A204.1 (cell line): ENCODE results near the gene GRID1.

Experiments
- FAIRE-seq: peaks from 2 replicates; lab custom pipeline; 2012; peaks lifted over from hg19 to GRCh38; lab: Jason Lieb, UNC

The GRID1 gene

DNA sequence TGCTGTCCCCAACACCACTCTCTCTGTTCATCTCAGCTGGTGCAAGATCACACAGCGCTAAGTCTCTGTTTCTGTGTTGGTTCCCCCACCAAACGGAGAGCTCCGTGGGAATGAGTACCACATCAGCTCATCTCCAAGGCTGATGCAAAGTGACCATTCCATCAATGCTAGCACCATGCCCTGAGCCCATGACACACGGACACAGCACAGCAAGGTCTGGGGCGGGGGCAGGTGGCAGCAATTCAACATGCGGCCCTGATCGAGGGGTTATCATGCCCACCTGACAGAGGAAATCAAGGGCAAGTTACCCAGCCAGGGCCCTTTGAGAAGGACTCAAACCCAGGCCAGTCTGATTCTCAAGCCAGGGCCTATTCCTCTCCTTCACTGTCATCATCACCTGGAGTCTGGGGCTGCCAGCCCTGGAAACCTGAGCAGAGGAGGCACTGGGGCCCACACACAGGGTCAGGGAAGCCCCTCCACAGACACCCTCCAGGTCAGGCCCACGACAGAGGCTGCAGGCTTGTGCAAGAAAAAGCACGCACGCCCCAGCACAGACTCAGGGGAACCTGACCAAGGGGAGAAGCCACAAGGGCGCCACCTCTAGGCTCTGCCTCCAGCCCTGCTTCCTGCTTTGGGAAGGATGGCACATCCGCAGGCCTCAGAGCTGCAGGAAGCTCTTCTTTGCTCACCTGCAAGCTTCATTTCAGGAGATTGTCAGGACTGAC is 74.8 kb downstream of the GRID1 start:
- FAIRE-seq: no peak

DNA sequence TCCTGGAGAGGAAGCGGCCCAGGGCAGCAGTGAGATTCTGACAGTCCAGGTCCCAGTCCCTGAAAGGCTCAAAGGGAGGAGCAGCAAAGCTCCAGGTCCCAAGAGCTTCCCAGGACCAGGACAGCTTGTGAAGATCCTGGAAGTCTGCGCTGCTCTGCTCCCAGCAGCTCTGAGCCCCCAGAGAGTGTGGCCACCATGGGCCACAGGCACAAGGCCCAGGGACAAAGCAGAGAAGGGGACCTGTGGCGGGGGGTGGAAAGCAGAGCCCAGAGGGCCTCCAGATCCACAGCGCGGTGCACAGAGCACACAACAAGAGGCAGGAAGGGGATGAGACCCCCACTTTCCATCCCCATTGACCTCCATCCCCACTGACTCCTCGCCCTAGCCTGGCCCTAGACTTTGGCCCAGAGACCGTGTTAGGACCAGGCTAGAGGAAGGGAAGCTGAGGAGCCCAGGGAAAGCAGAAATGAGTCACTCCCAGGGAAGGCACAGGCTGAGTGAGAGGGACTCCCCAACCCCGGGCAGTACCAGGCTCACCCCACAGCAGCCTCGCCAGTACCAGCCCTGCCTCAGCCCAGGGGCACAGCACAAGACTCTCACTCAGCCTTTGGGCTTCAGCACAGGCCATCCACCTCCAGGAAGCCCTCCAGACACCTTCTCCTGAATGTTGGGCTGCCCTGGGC is 75.5 kb downstream of the GRID1 start:
- FAIRE-seq: no peak

DNA sequence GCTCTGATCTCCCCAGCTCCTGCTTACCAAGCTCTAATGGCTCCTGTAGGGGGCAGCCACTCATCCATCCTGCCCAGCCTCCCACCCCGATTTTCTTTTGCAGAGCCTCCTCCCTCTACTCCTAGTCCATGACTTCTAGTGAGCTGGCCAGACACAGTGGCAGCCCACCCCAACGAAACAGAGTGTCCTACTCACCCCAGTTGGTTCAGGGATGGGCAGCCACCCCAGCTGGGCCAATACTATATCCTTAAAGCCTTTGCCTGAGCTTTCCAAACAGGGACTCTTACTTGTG is 77.1 kb downstream of the GRID1 start:
- FAIRE-seq: no peak

DNA sequence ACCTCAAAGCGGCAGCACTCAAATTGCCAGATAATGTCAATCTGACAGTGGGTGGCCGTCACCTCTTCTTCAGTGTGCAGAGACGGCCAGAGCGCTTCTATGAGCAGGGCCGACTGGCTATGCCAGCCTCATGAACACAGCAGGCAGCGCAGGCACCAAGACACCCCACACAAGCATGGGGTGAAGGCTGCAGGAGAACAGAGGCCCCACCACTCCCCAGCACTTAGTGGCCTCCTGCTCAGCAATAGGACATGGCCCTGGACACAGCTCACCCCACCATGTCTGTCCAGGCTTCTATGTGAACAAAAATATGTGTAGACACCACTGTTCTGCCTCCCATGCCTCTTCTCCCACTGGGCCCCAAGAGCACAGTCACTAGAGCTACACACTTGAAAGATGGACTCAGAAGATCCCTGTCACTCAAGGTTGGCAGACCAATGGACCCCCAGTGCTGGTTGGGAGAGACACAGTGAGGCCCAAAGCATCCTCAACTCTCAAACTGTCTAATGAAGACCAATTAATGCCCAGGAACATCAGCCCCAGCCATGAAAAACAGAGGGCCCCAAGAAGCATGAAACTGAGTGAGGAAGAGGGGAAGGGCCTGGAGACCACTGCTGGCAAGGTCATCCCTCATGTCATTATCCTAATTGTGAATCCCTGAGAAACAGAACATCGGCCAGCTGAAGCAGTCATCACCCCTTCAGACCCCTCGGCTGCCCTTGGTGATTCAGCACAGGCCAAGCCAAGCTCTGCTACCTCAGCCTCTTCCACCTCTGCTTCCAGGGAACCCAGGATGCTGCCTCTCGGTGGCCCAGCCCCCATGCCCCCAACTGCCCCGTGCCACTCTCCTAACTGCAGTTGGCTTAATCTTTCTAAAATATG is 77.7 kb downstream of the GRID1 start:
- FAIRE-seq: no peak

DNA sequence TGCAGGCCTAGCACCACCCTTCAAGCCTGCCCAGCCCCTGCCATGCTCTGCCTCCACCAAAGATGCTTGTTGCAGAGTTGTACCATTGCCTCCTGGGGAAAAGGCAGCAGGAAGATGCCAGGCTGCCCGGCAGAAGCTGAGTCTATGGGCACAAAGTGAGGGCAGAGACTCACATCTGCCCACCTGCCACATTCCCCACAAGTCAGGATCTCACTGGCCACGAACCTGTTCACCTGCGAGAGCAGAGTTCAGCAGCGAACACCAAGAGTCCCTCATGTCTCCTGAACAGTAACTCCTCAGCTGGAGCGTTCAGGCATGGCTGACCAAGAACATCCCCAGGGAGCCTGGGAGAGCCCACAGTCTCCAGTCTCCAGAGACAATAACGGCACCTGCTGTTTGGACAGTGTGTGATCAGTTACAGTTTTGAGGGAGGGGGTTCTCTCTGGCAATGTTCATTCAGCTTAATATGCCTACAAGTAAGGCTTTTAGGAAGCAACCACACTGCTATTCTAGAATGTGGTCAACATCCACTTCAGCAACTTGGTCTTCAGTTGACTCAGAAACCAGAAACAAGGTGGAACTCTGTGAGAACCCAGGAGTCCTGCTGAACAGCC is 78.5 kb downstream of the GRID1 start:
- FAIRE-seq: no peak

DNA sequence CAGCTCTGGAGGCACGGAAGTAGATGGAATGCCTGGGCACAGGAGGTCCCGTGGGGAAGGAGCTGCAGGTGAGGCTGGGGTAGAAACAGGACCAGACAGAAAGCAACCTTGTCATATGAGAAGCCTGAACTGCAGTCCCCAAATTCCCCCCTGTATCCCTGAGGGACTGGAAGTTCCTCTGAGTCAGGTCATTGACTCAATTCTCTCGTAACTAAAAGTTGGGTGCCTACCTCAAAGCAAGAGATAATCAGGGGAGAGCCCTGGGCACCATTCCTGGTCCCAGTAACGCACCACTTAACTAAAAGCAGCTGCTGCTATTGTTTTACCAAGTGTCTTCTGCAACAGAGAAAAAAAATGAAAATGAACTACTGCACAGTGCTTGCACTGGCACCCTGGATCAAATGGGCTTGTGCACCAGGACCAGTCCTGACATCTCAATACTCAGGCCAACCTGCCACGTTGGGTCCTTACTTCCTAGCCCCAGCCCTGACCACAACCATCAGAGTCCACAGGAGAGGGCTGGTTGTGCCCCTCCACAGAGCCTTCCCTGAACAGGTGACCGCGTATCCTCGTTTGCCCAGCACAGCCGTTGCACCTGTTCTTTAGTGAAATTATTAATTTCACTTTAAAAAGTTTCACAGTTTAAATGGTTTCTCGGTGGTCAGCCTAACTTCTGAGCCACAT is 79.3 kb downstream of the GRID1 start:
- FAIRE-seq: no peak

DNA sequence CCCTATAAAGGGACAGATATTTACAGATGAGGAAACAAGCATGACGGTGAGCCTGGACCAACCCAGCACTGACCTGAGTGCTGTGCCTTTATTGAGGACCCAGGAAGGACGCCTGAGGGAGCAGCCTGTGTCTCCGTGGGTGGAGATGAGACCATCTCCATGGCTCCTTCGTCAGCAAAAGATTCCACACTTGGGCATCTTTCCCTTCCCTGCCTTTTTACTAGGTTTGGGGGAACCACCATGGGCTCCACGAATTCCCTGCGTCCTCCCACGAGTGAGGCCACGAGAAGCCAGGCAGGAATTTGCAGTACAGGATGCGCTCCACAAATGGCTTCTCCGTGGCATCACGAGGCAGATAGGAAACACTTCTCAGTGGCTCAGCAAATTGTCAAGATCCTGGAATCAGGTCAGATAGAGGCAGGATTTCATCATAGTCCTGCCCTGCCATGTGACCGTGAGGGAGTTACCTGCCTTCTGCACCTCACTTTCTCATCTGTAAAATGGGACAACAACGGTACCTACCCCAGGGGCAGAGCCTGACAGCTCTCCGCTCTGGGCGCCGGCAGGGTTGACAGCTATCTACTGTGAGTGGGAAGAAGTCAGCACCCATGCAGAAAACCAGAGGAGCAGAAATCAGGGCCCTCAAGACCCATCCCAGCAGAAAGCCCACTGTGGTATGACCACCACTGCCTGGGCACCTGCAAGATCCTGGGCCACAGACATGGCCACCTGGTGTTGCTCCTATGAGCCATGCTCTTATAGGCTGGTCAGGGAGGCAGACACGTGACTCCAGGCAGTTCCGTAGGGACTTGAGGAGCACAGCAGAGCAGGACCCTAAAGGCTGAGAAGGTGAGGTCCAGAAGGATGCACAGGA is 80.1 kb downstream of the GRID1 start:
- FAIRE-seq: no peak

DNA sequence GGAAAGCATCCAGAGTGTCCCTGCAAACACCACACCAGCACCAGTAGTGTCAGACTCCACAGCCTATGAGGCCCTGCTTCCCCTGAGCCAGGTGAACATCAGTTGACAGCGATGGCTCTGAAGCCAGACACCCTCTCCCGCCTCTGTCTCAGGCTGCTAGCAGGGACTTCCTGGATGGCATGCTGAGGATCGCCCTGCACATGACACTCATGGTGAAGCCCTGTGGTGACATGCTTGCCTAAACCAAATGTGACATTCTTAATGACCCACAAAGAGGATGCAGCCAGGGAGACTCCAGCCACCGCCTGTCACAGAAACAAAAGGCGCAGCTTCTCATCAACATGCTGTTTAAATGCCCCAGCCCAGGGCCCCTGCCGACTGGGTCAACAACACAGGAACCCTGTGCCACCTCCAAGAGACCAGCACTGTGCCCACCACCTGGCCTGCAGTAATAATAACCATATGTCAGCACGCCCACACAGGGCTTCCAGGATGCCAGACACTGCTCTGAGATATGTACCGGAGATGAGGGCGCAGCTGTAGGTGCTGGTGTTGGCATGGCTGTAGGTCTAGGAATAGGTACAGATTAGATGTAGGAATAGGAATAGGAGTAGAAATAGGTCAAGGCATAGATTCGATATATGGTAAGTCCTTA is 81.3 kb downstream of the GRID1 start:
- FAIRE-seq: no peak

DNA sequence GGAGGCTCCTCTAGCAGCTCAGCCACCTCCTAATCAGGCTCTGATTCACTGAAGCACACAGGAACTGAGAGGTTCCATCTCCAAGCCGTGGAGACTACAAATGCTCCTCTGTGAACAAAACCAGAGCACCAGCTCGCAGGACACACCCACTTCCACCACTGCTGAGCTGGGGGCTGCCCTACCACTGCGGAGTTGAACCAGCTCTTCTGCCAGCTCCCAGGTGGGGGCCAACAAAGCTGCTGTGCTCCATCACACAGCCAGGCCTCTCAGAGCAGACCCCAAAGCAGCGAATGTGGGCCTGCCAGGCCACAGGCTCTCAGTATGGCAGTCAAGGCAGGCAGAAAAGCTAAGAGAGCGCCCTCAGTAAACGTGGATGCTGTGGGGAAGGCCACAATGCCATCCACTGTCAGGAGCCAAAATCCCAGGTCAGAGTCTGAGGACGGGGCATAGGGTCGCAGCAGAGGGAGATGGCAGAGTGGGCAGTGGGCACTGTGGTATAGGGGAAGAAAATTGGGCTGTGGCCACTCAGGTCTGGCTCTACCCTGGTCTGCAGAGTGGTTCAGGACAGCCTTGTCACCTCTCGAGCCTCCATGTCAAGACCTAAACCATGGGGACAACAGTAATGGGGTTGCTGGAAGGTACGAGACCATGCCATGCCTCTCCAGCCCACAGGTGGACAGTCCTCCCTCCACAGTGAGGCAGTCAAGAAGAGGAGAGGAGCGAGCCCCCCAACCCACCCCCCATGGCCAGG is 82.1 kb downstream of the GRID1 start:
- FAIRE-seq: no peak

DNA sequence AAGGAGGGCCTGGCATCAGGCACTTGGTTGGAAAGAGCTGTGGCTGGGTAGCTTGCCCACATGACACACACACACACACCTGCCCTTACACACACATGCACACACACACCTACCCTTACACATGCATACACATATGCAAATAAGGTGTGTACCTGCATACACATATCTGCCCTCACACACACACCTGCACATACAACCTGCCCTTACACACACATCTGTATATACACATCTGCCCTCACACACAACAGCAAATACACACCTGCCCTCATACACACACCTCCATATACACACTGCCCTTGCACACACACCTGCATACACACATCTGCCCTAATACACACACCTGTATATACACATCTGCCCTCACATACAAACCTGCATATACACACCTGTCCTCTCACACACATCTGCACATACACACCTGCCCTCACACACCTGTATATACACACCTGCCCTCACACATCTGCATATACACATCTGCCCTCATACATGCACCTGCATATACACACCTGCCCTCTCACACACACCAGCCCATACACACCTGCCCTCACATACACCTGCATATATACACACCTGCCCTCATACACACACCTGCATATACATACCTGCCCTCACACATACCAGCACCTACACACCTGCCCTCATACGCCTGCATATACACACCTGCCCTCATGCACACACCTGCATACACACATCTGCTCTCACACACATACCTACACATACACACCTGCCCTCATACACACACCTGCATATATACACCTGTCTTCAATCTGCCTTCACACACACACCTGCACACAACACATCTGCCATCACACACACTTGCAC is 82.9 kb downstream of the GRID1 start:
- no peak for FAIRE-seq

DNA sequence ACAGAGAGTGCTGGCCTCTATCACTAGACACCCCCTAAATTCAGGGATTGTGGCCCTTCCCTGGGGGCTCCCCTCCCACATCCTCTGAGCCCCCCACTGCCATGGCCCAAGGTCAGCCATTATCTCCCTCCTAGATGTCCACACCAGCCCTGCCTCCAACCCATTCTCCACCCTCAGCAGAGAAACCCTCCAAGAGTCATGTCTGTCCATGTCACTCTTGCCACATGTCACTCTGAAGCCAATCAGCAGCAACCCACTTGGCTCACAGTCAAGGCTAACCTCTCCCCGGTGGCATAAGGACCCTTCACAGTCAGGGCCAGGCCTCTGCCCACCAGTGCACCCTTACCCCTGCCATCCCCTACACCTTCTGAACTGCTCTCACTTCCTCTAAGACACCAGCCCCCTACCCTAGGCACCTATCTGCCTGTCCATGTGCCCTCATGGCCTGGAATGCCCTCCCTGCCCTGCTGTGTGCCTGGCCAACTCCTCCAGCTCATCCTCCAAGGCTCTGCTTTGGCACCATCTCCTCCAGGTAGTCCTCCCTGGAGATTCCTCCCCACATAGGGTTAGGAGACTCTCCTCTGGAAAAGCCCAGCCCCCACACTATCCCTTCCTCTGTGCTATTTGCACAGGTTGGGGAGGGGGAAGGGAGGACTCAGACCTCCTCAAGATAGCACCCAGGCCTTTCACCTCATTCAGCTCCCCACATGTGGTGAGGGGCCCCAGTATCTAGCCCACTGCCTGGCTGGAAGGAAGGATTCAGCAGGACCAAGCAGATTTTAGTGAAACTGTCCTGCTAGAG is 83.7 kb downstream of the GRID1 start:
- no peak for FAIRE-seq

DNA sequence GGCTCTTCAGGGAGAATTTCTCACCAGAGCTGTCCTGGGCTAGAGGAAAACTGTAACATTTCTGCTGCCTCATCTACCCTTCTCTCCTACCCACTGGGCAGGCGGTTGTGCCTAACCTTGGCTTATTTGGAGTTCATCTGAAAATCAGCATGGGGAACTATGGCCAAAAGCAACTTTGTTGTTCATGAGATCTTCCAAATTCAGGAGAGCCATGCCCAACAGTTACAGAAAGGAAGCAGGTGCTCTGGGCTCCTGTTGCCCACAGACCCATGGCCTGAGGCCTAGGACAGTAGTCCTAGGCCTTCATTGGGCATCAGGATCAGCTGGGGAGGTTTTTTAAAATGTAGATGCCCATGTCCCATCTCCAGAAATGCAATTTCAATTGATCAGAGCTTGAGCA is 85.2 kb downstream of the GRID1 start:
- FAIRE-seq: no peak

DNA sequence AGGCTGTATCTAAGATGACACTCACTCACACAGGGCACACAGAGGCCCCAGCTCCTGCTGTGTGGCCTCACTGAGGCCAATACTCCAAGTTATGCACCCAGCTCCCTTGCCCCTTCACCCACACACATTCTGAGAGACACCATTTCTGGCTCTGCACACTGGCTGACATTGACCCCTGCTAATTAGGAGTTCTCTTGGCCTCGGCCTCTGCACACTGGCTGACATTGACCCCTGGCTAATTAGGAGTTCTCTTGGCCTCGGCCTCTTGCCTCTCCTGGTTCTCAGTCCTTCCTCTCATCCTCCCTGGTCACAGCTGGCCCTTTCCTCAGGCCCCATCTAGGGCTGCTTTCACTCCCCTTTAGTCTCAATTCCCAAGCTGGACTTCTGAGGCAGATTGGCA is 97.3 kb downstream of the GRID1 start:
- FAIRE-seq: no peak

DNA sequence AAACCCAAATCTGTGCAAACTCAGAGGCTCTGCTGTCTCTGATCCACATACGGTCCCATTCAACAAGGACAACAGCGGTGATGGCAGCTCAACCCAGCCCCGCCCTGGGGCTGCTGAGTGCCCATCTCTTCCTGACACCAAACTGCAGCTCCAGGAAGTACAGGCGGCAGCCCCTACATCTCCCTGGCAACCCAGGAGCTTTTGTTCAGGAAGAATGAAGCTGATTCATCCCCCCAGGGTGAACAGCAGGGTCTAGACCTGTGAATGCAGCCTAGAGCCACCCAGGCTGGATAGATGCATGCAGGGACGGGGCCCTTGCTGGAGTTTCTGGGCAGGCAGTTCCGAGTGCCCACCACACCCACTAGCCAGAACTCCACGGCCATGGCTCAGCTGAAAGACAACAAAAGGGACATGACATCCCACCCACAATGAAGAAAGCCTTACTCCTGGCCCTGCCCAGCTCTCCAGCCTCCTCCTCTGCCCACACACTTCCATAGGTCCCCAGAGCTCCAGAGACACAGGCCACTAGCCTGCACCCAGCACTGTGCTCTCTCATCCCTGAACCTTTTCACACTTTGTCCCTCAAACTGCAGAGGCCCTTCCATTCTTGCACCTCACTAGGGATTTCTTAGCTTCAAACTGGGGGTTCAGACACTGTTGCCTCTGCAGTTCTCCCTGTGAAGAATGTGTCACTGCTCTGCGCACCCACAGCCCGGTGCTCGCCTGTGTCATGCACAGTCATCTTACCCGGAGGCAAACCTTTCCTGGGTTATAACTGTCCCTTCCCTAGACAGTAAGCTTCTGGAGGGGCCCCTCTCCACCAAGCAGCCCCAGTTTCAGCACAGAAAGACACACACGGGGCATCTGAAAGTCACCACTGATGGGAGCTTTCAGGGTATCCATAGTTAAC is 99.1 kb downstream of the GRID1 start:
- no peak for FAIRE-seq

DNA sequence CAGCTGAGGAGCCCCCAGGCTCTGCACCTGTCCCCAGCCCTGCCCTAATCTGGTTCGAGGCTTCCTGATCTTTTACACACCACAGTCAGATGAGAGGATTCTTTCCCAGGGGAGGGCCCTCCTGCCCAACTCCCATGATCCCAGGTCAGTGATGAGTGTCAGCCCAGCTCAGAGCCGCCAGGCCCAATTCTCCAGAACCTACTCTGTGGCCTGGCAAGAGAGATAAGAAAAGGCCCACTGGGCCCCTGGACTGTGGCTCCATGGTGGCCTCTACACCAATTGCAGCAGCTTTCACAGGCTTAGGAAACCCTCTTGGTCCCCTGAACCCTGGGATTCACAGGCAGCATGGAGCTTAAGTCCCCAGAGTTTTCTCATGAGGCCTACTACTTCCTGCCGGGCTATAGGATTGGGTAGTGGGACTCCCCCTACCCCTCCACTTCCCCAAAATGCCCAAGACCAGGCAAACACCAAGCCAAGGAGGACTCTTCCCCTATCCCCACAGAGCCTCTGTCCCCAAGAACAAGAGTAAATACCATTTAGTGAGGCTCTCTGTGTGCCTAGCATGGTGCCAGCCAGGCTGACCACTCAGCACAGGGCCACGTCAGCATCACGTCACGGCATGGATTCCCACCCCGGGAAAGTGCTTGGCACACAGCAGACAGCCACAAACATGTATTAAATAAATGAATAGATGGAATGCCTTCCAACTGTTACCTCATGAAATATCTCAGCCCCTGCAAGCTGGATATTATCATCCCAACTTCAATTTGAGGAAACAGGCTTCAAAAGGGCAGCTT is 100.0 kb downstream of the GRID1 start:
- no peak for FAIRE-seq

DNA sequence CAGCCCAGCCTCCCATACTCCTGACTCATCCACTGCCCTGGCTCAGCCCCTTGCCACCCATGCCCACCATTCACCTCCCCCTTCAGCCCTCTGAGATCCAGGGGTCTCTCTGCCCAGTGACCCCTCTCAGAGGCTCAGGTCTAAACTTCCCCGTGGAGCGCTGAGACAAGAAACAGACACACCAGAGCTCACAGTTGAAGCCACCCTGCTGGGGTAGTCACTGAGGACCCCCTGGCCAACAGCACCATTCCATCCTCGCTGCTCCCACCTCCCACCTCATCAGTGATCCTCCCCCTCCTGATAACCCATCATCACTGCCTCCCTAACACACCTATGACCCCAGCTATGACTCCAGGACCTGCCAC is 100.7 kb downstream of the GRID1 start:
- no peak for FAIRE-seq
